Measurements from ENCODE around the gene SLC23A2. TPM values are rescaled to one million over a fixed set of nuclear protein-coding genes. Genes with fewer than 3 reads are reported as not detected.
A peak's percentile ranks its signal among the peaks of the same experiment; 100 is the strongest.

The SLC23A2 gene
- total and polyA plus RNA-seq, 4 donors = 9.1 to 48.4 (median 14.7) TPM

GRCh38 chr20:4809707-4810106 is 191.6 kb downstream of the SLC23A2 start:
- Histone ChIP-seq H3K4me1 (ENCODE audit: control insufficient read depth in 4 of 4, insufficient read depth in 4 of 4, low read length in 3 of 4) (peaks cover 0 to 20% (median 3%) of the 10 kb centered on the region in 4 donors), H3K4me3 (ENCODE audit: low read depth in 1 of 3, low read length in 3 of 3) (no peak overlapping the region), H3K9ac (ENCODE audit: low read depth in 1 of 2, low read length in 2 of 2) (no peak overlapping the region), H3K27ac (ENCODE audit: low read depth in 1 of 2, low read length in 2 of 2) (peak overlapping the region; percentile 33 to 46), H3K27me3 (ENCODE audit: control insufficient read depth in 4 of 4, insufficient read depth in 4 of 4, low read length in 3 of 4) (no peaks in the 10 kb centered on the region), H3K36me3 (ENCODE audit: control insufficient read depth in 4 of 4, insufficient read depth in 3 of 4, low read depth in 1 of 4, low read length in 3 of 4) (no peaks in the 10 kb centered on the region), H3K9me3 (ENCODE audit: control insufficient read depth in 4 of 4, low read length in 3 of 4) (no peaks in the 10 kb centered on the region)
- 54% methylated on average over 8 of the region's 8 CpGs for WGBS
- no peak for DNase-seq (ENCODE audit: low spot score)
- TF ChIP-seq JUND (IDR thresholded peaks at IDR 0.05) = no peak
- no peak for TF ChIP-seq FOXA1 (IDR thresholded peaks at IDR 0.05)
- no peak for TF ChIP-seq RXRA (IDR thresholded peaks at IDR 0.05)
- no peak for TF ChIP-seq HNF4G (IDR thresholded peaks at IDR 0.05)
- TF ChIP-seq CTCF (IDR thresholded peaks at IDR 0.05; ENCODE audit: low read depth, low read length, missing input control) = no peak
- TF ChIP-seq REST (IDR thresholded peaks at IDR 0.05) = no peak
- TF ChIP-seq FOXA2 (IDR thresholded peaks at IDR 0.05) = no peak
- no peak for TF ChIP-seq GABPA (IDR thresholded peaks at IDR 0.05 in 1 of 2, conservative IDR thresholded peaks at IDR 0.05 in 1 of 2)
- TF ChIP-seq ATF3 (IDR thresholded peaks at IDR 0.05) = no peak
- no peak for TF ChIP-seq YY1 (IDR thresholded peaks at IDR 0.05)
- TF ChIP-seq ZBTB33 (IDR thresholded peaks at IDR 0.05) = no peak
- no peak for TF ChIP-seq HNF4A (conservative IDR thresholded peaks at IDR 0.05)

- H3K27me3 ChIP-seq (ENCODE audit: control insufficient read depth in 4 of 4, insufficient read depth in 4 of 4, low read length in 3 of 4) = no peaks in the 10 kb centered on the region
- H3K4me1 ChIP-seq (ENCODE audit: control insufficient read depth in 4 of 4, insufficient read depth in 4 of 4, low read length in 3 of 4) = peaks cover 0 to 17% (median 3%) of the 10 kb centered on the region in 4 donors
- H3K36me3 ChIP-seq (ENCODE audit: control insufficient read depth in 4 of 4, insufficient read depth in 3 of 4, low read depth in 1 of 4, low read length in 3 of 4) = no peaks in the 10 kb centered on the region
- DNase-seq (ENCODE audit: low spot score) = no peak
- WGBS = 73% methylated on average over 1 of the region's 1 CpG
- no peak overlapping the region for H3K4me3 ChIP-seq (ENCODE audit: low read depth in 1 of 3, low read length in 3 of 3)
- no peaks in the 10 kb centered on the region for H3K9me3 ChIP-seq (ENCODE audit: control insufficient read depth in 4 of 4, low read length in 3 of 4)
- no peak overlapping the region for H3K9ac ChIP-seq (ENCODE audit: low read depth in 1 of 2, low read length in 2 of 2)
- peak overlapping the region in 1 of 2 donors; percentile 46 for H3K27ac ChIP-seq (ENCODE audit: low read depth in 1 of 2, low read length in 2 of 2)
- TF ChIP-seq ZBTB33 (IDR thresholded peaks at IDR 0.05) (no peak), FOXA2 (IDR thresholded peaks at IDR 0.05) (no peak), REST (IDR thresholded peaks at IDR 0.05) (no peak), FOXA1 (IDR thresholded peaks at IDR 0.05) (no peak), GABPA (IDR thresholded peaks at IDR 0.05 in 1 of 2, conservative IDR thresholded peaks at IDR 0.05 in 1 of 2) (no peak), CTCF (IDR thresholded peaks at IDR 0.05; ENCODE audit: low read depth, low read length, missing input control) (no peak), ATF3 (IDR thresholded peaks at IDR 0.05) (no peak), RXRA (IDR thresholded peaks at IDR 0.05) (no peak), YY1 (IDR thresholded peaks at IDR 0.05) (no peak), HNF4G (IDR thresholded peaks at IDR 0.05) (no peak), JUND (IDR thresholded peaks at IDR 0.05) (no peak)
These were observed 192.4 kb downstream of the SLC23A2 start for GRCh38 chr20:4808872-4809271.

Data from liver (tissue), 9 donors.